GM19438 (cell line): ENCODE results near the gene SDS.
"Not testable (repeated sequence)": the region's sequence is repeated elsewhere in the genome, so short reads cannot be mapped to it uniquely, and the experiment has no call there.

Source experiments
- ATAC-seq: cut with Tn5 transposase; IDR thresholded peaks from one replicate; pipeline ENCODE4 v1.9.1; 2021; ENCODE audit warnings: low read depth; ENCODE audit not compliant: unreplicated experiment

Gene SDS

GRCh38 chr12:113358381-113359132 lies 45.1 kb downstream of the SDS start, which contains the start of gene PLBD2:
Gene PLBD2 (plus strand): TSS chr12:113358587. CDS start chr12:113358601, 14 bp downstream.
- ATAC-seq: peak; percentile 85

- ATAC-seq: not testable (repeated sequence)
Measured at GRCh38 chr12:113354192-113354591, 49.5 kb downstream of the SDS start.

DNA sequence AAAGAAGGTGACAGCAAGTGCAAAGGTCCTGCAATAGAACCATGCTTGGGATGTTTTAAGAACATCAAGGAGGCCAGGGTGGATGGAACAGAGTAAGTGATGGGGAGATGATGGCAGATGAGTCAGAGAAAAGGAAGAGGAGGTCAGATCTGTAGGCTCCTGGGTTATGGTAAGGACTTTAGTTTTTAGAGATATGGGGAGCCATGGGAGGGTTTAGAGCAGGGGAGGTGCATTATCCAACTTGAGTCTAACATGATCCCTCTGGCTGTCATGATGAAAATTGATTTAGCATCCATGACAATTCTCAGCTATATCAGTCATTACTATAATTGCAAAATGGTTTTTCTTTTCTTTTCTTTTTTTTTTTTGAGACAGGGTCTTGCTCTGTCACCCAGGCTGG lies 52.6 kb downstream of the SDS start:
- ATAC-seq: no peak

DNA sequence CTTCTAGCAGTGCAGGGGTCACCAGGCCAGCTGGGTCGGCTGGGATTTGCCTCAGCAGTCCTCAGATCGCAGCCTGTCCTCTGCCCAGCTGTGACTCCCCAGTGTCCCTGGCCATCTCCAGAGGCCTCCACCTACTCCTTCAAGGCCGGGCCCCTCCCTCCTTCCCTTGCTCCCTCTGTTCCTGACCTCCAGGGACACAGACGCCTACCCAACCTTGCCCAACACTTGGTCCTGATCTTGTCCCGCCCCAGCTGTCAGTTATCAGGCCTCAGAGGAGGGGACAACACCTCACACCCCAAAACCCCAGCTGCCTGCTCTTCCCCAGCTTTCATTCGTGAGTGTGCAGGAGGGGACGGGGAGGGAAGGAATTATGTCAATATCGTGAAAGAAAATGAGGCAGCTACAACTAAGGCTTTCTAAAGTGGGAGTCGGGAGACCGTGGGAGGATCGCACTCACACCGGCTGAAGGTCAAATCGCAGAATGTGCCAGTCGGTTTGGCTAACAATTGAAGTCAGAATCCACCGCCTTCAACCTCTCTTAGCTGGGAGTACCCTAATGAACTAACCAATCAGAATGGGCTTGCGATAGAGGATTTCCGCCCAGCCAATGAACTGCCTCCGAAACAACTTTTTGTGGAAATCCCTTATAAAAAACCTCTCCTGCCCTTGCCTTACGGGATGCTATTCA lies 54.7 kb downstream of the SDS start:
- no peak for ATAC-seq

DNA sequence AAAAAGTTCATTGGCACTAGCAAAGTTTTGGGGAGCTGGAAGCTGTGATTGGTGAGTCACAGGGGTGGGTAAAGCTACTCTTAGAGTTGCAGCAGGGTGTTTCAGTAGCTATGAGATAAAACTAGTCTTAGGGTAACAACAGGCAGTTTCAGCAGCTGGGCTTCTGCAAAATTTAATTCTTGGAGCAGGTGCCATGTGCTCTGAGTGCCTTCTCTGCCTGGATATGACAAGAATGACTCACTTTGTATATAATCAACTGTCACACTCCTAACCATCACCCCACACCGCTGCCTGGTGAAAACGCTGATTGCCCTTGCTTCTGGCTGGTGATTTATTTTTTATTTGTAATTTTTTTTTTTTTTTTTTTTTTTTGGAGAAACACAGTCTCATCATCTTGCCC lies 55.8 kb downstream of the SDS start:
- no peak for ATAC-seq

DNA sequence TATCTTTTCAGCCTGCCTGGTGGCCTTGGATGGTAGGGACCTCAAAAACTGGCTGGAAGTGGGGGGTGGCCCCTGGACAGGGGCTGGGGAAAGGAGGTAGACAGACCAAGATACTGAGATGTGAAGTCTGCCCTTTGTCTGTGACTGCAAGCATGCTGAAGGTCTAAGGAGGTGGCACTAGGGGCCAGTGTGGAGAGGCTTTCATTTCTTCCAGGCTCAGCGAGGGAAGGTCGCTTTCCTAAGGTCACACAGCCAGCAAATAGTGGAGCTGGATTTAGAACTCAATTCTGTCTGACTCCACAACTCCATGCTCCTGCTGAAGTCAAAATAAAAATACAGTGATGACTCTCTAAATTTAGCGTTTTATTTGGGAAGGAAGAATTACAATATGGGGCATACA lies 56.6 kb downstream of the SDS start:
- ATAC-seq: no peak

DNA sequence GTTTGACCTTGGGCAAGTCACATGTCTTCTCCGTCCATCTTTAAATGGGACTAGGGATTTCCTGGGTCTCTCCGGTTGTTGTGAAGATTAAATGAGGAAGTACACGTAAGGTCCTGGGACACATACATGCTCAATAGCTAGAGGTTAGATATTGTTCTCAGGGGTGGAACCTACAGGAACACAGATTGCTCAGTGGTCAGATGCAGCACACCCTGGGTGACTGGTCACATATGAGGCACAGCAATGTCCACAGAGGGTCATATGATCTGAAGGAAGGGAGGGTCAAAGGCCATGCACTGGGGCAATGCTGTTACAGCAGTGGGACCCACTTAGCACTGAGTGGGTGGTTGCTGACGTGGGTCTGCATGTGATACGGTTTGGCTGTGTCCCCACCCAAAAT lies 57.3 kb downstream of the SDS start:
- ATAC-seq: no peak

DNA sequence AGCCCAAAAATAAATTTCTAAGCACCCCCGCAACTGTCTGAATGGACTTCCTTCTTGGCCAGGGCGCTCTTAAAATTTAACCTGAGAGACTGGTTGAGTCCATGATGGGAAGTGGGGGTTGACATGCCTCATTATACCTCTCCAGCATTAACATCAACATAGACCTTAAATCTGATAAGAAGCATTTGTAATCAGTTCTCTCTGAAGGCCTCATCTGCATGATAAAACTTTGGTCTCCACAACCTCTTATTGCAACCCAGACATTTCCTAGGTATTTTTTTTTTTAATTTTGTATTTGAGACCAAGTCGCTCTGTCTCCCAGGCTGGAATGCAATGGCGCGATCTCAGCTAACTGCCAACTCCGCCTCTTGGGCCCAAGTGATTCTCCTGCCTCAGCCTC lies 58.4 kb downstream of the SDS start:
- ATAC-seq: no peak
